ENCODE results near the gene TMEM91.
"Not testable (repeated sequence)": the region's sequence is repeated elsewhere in the genome, so short reads cannot be mapped to it uniquely, and the experiment has no call there.

TMEM91 gene

DNA sequence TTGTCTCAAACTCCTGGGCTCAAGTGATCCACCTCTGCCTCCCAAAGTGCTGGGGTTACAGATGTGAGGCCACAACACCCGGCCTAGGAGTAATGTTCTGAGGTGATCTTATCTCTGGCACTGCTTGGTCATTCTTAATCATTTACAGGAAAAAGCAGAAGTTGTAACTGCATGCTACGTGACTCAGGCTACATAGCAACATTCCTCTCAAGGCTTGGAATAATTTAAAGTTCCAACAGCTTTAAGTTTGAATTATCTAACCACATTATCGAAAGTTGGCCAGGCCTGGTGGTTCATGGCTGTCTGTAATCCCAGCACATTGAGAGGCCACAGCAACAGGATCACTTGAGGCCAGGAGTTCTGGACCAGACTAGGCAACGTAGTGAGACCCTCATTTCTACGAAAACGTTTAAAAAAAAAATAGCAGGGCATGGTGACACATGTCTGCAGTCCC, 8.5 kb upstream of the TMEM91 start:
- Histone ChIP-seq H3F3A (ENCODE audit: insufficient read depth, low read length) (peaks cover 3% of the 10 kb centered on the region; the same call in 1 of the 2 replicates), H3K4me1 (ENCODE audit: low read length) (no peaks in the 10 kb centered on the region), H3K9ac (ENCODE audit: low read length) (no peak overlapping the region), H3K79me2 (ENCODE audit: low read length) (peaks cover 15% of the 10 kb centered on the region; the same call in 1 of the 2 replicates), H3K9me3 (replicated peaks; ENCODE audit: insufficient read depth, low read length) (no peaks in the 10 kb centered on the region), H3K36me3 (replicated peaks; ENCODE audit: insufficient read depth, low read length) (no peaks in the 10 kb centered on the region), H3K4me2 (ENCODE audit: low read depth, low read length) (no peak overlapping the region), H2AFZ (ENCODE audit: low read length) (no peak overlapping the region), H3K9me2 (replicated peaks; ENCODE audit: insufficient read depth, low read length) (no peaks in the 10 kb centered on the region), H3K27me3 (replicated peaks; ENCODE audit: insufficient read depth, low read length) (no peaks in the 10 kb centered on the region), H3K27ac (ENCODE audit: low read length) (no peak overlapping the region), H4K20me1 (ENCODE audit: insufficient read depth, low read length) (no peaks in the 10 kb centered on the region), H3K4me3 (ENCODE audit: low read length) (no peak overlapping the region)
- TF ChIP-seq, protein P1, sequence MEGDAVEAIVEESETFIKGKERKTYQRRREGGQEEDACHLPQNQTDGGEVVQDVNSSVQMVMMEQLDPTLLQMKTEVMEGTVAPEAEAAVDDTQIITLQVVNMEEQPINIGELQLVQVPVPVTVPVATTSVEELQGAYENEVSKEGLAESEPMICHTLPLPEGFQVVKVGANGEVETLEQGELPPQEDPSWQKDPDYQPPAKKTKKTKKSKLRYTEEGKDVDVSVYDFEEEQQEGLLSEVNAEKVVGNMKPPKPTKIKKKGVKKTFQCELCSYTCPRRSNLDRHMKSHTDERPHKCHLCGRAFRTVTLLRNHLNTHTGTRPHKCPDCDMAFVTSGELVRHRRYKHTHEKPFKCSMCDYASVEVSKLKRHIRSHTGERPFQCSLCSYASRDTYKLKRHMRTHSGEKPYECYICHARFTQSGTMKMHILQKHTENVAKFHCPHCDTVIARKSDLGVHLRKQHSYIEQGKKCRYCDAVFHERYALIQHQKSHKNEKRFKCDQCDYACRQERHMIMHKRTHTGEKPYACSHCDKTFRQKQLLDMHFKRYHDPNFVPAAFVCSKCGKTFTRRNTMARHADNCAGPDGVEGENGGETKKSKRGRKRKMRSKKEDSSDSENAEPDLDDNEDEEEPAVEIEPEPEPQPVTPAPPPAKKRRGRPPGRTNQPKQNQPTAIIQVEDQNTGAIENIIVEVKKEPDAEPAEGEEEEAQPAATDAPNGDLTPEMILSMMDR (IDR thresholded peaks at IDR 0.05; ENCODE audit: low read length) = no peak
- TF ChIP-seq EZH2phosphoT487 (IDR thresholded peaks at IDR 0.05; ENCODE audit: low read length) (no peak), EZH2 (optimal IDR thresholded peaks at IDR 0.05; ENCODE audit: low read depth, low read length) (no peak)
- DNase-seq = no peak

- H3K9me2 ChIP-seq (replicated peaks; ENCODE audit: insufficient read depth, low read length) = no peaks in the 10 kb centered on the region
- no peak overlapping the region for H3K4me2 ChIP-seq (ENCODE audit: low read depth, low read length)
- H3K4me1 ChIP-seq (ENCODE audit: low read length) = no peaks in the 10 kb centered on the region
- no peak overlapping the region for H3K4me3 ChIP-seq (ENCODE audit: low read length)
- no peaks in the 10 kb centered on the region for H3K36me3 ChIP-seq (replicated peaks; ENCODE audit: insufficient read depth, low read length)
- no peak for DNase-seq
- TF ChIP-seq EZH2 (optimal IDR thresholded peaks at IDR 0.05; ENCODE audit: low read depth, low read length) = no peak
- TF ChIP-seq, protein P1 (IDR thresholded peaks at IDR 0.05; ENCODE audit: low read length) = no peak
- TF ChIP-seq EZH2phosphoT487 (IDR thresholded peaks at IDR 0.05; ENCODE audit: low read length) = no peak
- no peak overlapping the region for H2AFZ ChIP-seq (ENCODE audit: low read length)
- H4K20me1 ChIP-seq (ENCODE audit: insufficient read depth, low read length) = no peaks in the 10 kb centered on the region
- H3K27me3 ChIP-seq (replicated peaks; ENCODE audit: insufficient read depth, low read length) = no peaks in the 10 kb centered on the region
- no peaks in the 10 kb centered on the region for H3K9me3 ChIP-seq (replicated peaks; ENCODE audit: insufficient read depth, low read length)
- H3F3A ChIP-seq (ENCODE audit: insufficient read depth, low read length) = no peaks in the 10 kb centered on the region
- no peak overlapping the region for H3K27ac ChIP-seq (ENCODE audit: low read length)
- peaks cover 5% of the 10 kb centered on the region; the same call in 1 of the 2 replicates for H3K79me2 ChIP-seq (ENCODE audit: low read length)
- H3K9ac ChIP-seq (ENCODE audit: low read length) = no peak overlapping the region
These were observed 6.6 kb upstream of the TMEM91 start for GRCh38 chr19:41369769-41370168.

DNA sequence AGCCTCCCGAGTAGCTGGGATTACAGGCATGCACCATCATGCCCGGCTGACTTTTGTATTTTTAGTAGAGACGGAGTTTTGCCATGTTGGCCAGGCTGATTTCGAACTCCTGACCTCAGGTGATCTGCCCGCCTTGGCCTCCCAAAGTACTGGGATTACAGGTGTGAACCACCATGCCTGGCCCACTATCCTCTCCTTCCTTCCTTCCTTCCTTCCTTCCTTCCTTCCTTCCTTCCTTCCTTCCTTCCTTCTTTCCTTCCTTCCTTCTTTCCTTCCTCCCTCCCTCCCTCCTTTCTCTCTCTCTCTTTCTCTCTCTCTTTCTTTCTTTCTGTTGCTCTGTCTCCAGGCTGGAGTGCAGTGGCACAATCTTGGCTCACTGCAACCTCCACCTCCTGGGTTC, 5.2 kb upstream of the TMEM91 start:
- not testable (repeated sequence) for H3K4me3 ChIP-seq (ENCODE audit: low read length); H2AFZ ChIP-seq (ENCODE audit: low read length); H3K4me1 ChIP-seq (ENCODE audit: low read length); H3K79me2 ChIP-seq (ENCODE audit: low read length); H3K27me3 ChIP-seq (replicated peaks; ENCODE audit: insufficient read depth, low read length); H4K20me1 ChIP-seq (ENCODE audit: insufficient read depth, low read length); H3K36me3 ChIP-seq (replicated peaks; ENCODE audit: insufficient read depth, low read length); H3K27ac ChIP-seq (ENCODE audit: low read length); DNase-seq; H3K9ac ChIP-seq (ENCODE audit: low read length); H3K9me2 ChIP-seq (replicated peaks; ENCODE audit: insufficient read depth, low read length); H3F3A ChIP-seq (ENCODE audit: insufficient read depth, low read length); H3K9me3 ChIP-seq (replicated peaks; ENCODE audit: insufficient read depth, low read length); H3K4me2 ChIP-seq (ENCODE audit: low read depth, low read length)

DNA sequence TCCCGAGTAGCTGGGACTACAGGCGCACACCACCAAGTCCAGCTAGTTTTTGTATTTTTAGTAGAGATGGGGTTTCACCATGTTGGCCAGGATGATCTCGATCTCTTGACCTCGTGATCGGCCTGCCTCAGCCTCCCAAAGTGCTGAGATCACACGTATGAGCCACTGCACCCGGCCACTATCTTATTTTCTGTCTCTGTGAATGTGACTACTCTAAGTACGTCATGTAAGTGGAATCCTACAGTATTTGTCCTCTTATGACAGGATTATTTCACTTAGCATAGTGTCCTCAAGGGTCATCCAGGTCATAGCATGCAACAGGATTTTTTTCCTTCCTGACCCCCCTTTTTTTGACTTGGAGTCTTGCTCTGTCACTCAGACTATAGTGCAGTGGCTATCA, 4.8 kb upstream of the TMEM91 start:
- TF ChIP-seq, protein P1 (IDR thresholded peaks at IDR 0.05; ENCODE audit: low read length) = no peak
- TF ChIP-seq EZH2phosphoT487 (IDR thresholded peaks at IDR 0.05; ENCODE audit: low read length) = no peak
- no peak for TF ChIP-seq EZH2 (optimal IDR thresholded peaks at IDR 0.05; ENCODE audit: low read depth, low read length)
- no peak overlapping the region for H3K4me3 ChIP-seq (ENCODE audit: low read length)
- no peaks in the 10 kb centered on the region for H3K4me1 ChIP-seq (ENCODE audit: low read length)
- H3K9me3 ChIP-seq (replicated peaks; ENCODE audit: insufficient read depth, low read length) = no peaks in the 10 kb centered on the region
- no peaks in the 10 kb centered on the region for H4K20me1 ChIP-seq (ENCODE audit: insufficient read depth, low read length)
- DNase-seq = no peak
- H3K79me2 ChIP-seq (ENCODE audit: low read length) = no peaks in the 10 kb centered on the region
- H3K36me3 ChIP-seq (replicated peaks; ENCODE audit: insufficient read depth, low read length) = no peaks in the 10 kb centered on the region
- no peak overlapping the region for H2AFZ ChIP-seq (ENCODE audit: low read length)
- no peak overlapping the region for H3K4me2 ChIP-seq (ENCODE audit: low read depth, low read length)
- H3F3A ChIP-seq (ENCODE audit: insufficient read depth, low read length) = no peaks in the 10 kb centered on the region
- no peaks in the 10 kb centered on the region for H3K9me2 ChIP-seq (replicated peaks; ENCODE audit: insufficient read depth, low read length)
- H3K27me3 ChIP-seq (replicated peaks; ENCODE audit: insufficient read depth, low read length) = no peaks in the 10 kb centered on the region
- H3K9ac ChIP-seq (ENCODE audit: low read length) = no peak overlapping the region
- no peak overlapping the region for H3K27ac ChIP-seq (ENCODE audit: low read length)
